Measurements from ENCODE around the gene PLCB4.

PLCB4 gene

DNA sequence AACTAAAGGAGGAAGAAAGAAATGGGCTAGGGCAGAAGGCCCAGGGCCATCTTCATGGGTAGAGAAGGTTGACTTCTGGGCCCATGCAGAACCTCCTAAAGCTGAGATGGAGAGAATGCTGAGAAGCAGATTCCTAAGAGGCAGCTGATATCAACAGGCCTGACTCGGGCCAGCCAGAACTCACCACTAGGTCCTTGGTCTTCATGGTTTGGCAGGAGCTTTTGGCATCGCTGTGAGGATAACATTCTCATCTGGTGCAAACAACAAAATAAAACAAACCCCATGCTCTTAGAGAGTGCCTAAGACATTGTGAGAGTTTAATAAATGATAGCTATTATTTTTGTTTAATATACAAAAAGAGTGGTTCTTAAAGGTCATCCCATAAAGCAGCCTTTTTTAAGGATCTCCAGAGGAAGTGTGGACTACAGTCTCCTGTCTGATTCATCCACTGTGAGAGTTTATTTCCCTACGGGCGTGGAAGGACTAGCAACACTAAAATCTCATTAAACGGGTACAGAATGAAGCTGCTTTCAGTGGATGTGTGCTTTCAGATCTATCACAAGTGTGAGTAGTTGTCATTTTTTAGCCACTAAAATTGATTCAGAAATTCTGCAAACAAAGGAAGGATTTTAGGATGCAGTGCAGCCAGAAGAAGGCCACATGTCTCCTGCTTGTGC, 160.0 kb downstream of the PLCB4 start:
- H3K9me2 ChIP-seq (replicated peaks; ENCODE audit: low read depth, low read length): no peaks in the 10 kb centered on the region
- H3K36me3 ChIP-seq (ENCODE audit: insufficient read depth, low read length): peaks cover 5% of the 10 kb centered on the region; the same call in 1 of the 2 replicates
- H3K4me2 ChIP-seq (ENCODE audit: low read depth, low read length, poor library complexity, severe bottlenecking): no peak overlapping the region
- H3K4me1 ChIP-seq (ENCODE audit: insufficient read depth, low read length, poor library complexity, severe bottlenecking): peaks cover 9% of the 10 kb centered on the region
- no peaks in the 10 kb centered on the region for H4K20me1 ChIP-seq (ENCODE audit: insufficient read depth, low read length, poor library complexity, severe bottlenecking)
- TF ChIP-seq, protein P1, sequence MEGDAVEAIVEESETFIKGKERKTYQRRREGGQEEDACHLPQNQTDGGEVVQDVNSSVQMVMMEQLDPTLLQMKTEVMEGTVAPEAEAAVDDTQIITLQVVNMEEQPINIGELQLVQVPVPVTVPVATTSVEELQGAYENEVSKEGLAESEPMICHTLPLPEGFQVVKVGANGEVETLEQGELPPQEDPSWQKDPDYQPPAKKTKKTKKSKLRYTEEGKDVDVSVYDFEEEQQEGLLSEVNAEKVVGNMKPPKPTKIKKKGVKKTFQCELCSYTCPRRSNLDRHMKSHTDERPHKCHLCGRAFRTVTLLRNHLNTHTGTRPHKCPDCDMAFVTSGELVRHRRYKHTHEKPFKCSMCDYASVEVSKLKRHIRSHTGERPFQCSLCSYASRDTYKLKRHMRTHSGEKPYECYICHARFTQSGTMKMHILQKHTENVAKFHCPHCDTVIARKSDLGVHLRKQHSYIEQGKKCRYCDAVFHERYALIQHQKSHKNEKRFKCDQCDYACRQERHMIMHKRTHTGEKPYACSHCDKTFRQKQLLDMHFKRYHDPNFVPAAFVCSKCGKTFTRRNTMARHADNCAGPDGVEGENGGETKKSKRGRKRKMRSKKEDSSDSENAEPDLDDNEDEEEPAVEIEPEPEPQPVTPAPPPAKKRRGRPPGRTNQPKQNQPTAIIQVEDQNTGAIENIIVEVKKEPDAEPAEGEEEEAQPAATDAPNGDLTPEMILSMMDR (conservative IDR thresholded peaks at IDR 0.05; ENCODE audit: low read length): no peak
- no peak for TF ChIP-seq EZH2phosphoT487 (IDR thresholded peaks at IDR 0.05; ENCODE audit: borderline replicate concordance)
- H3K9ac ChIP-seq (ENCODE audit: low read depth, low read length, poor library complexity, severe bottlenecking): no peak overlapping the region
- H3K27me3 ChIP-seq (ENCODE audit: insufficient read depth, low read length, poor library complexity, severe bottlenecking): no peaks in the 10 kb centered on the region
- H3K9me3 ChIP-seq (ENCODE audit: insufficient read depth, low read depth, low read length): no peaks in the 10 kb centered on the region
- H3F3A ChIP-seq (ENCODE audit: low read depth): no peaks in the 10 kb centered on the region
- peaks cover 3% of the 10 kb centered on the region; the same call in 1 of the 2 replicates for H3K79me2 ChIP-seq (ENCODE audit: insufficient read depth, low read length)
- H3K4me3 ChIP-seq (ENCODE audit: low read length, poor library complexity, severe bottlenecking): no peak overlapping the region
- no peak overlapping the region for H2AFZ ChIP-seq (ENCODE audit: low read length)

DNA sequence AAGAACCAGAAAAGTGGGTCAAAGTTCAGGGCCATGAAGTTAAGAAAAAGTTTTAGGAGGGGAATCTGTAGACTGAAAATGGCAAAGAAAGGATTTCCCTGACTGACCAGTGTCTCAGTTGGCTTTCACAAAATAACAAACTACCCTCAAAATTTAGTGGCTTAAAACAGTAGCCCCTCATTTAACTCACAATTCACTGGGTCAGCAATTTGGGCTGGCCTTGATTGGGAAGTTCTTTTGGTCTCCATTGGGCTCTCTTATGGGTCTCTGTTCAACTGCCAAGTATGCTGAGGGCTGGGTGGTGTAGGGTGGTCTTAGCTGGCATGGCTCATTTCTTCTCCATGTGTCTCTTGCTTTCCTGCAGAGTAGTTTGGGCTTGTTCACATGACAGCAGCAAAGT, 161.5 kb downstream of the PLCB4 start:
- peaks cover 5% of the 10 kb centered on the region; the same call in 1 of the 2 replicates for H3K36me3 ChIP-seq (ENCODE audit: insufficient read depth, low read length)
- no peaks in the 10 kb centered on the region for H4K20me1 ChIP-seq (ENCODE audit: insufficient read depth, low read length, poor library complexity, severe bottlenecking)
- H3K4me2 ChIP-seq (ENCODE audit: low read depth, low read length, poor library complexity, severe bottlenecking): no peak overlapping the region
- no peaks in the 10 kb centered on the region for H3K9me2 ChIP-seq (replicated peaks; ENCODE audit: low read depth, low read length)
- H2AFZ ChIP-seq (ENCODE audit: low read length): no peak overlapping the region
- no peaks in the 10 kb centered on the region for H3K9me3 ChIP-seq (ENCODE audit: insufficient read depth, low read depth, low read length)
- TF ChIP-seq, protein P1 (conservative IDR thresholded peaks at IDR 0.05; ENCODE audit: low read length): no peak
- no peak for TF ChIP-seq EZH2phosphoT487 (IDR thresholded peaks at IDR 0.05; ENCODE audit: borderline replicate concordance)
- H3K9ac ChIP-seq (ENCODE audit: low read depth, low read length, poor library complexity, severe bottlenecking): no peak overlapping the region
- H3F3A ChIP-seq (ENCODE audit: low read depth): no peaks in the 10 kb centered on the region
- H3K27me3 ChIP-seq (ENCODE audit: insufficient read depth, low read length, poor library complexity, severe bottlenecking): no peaks in the 10 kb centered on the region
- peaks cover 10% of the 10 kb centered on the region for H3K4me1 ChIP-seq (ENCODE audit: insufficient read depth, low read length, poor library complexity, severe bottlenecking)
- H3K79me2 ChIP-seq (ENCODE audit: insufficient read depth, low read length): peaks cover 3% of the 10 kb centered on the region; the same call in 1 of the 2 replicates
- H3K4me3 ChIP-seq (ENCODE audit: low read length, poor library complexity, severe bottlenecking): no peak overlapping the region

GRCh38 chr20:9233804-9234203, 164.9 kb downstream of the PLCB4 start:
- Histone ChIP-seq H3K9me2 (replicated peaks; ENCODE audit: low read depth, low read length) (no peaks in the 10 kb centered on the region), H3K9me3 (ENCODE audit: insufficient read depth, low read depth, low read length) (no peaks in the 10 kb centered on the region), H2AFZ (ENCODE audit: low read length) (no peak overlapping the region), H3K79me2 (ENCODE audit: insufficient read depth, low read length) (peaks cover 3% of the 10 kb centered on the region; the same call in 1 of the 2 replicates), H3K4me2 (ENCODE audit: low read depth, low read length, poor library complexity, severe bottlenecking) (no peak overlapping the region), H3K4me1 (ENCODE audit: insufficient read depth, low read length, poor library complexity, severe bottlenecking) (peaks cover 21% of the 10 kb centered on the region), H3F3A (ENCODE audit: low read depth) (no peaks in the 10 kb centered on the region), H3K9ac (ENCODE audit: low read depth, low read length, poor library complexity, severe bottlenecking) (no peak overlapping the region), H3K27me3 (ENCODE audit: insufficient read depth, low read length, poor library complexity, severe bottlenecking) (no peaks in the 10 kb centered on the region), H3K36me3 (ENCODE audit: insufficient read depth, low read length) (peaks cover 5% of the 10 kb centered on the region; the same call in 1 of the 2 replicates), H4K20me1 (ENCODE audit: insufficient read depth, low read length, poor library complexity, severe bottlenecking) (no peaks in the 10 kb centered on the region), H3K4me3 (ENCODE audit: low read length, poor library complexity, severe bottlenecking) (no peak overlapping the region)
- TF ChIP-seq EZH2phosphoT487 (IDR thresholded peaks at IDR 0.05; ENCODE audit: borderline replicate concordance): no peak
- TF ChIP-seq, protein P1 (conservative IDR thresholded peaks at IDR 0.05; ENCODE audit: low read length): no peak
